Hepatocyte (in vitro differentiated cells): Measurements from ENCODE around the gene HPS4. TPM values are rescaled to one million over a fixed set of nuclear protein-coding genes. Genes with fewer than 3 reads are reported as not detected.

Experiments
- DNase-seq: peaks from one replicate; pipeline ENCODE4 v3.0.0-alpha.2; 2016; ENCODE audit warnings: low spot score
- H2AFZ ChIP-seq: fragments of 200-600 bp; sonication (generic); 2 replicates; pipeline ENCODE4 v1.6.0; 2016; ENCODE audit warnings: antibody characterized with exemption, mild to moderate bottlenecking
- H3K27ac ChIP-seq: fragments of 200-600 bp; sonication (generic); 2 replicates; pipeline ENCODE4 v1.5.1; 2016; ENCODE audit warnings: mild to moderate bottlenecking
- H3K27me3 ChIP-seq: fragments of 200-600 bp; sonication (generic); 2 replicates; pipeline ENCODE4 v1.6.1; 2016
- H3K36me3 ChIP-seq: fragments of 200-600 bp; sonication (generic); replicated peaks from 2 replicates; pipeline ENCODE4 v1.5.1; 2016; ENCODE audit warnings: low read depth; ENCODE audit not compliant: insufficient read depth
- H3K4me1 ChIP-seq: fragments of 200-600 bp; sonication (generic); 2 replicates; pipeline ENCODE4 v1.5.1; 2016; ENCODE audit warnings: mild to moderate bottlenecking, moderate library complexity; ENCODE audit not compliant: insufficient read depth
- H3K4me2 ChIP-seq: fragments of 200-600 bp; sonication (generic); 2 replicates; pipeline ENCODE4 v1.6.0; 2016
- H3K4me3 ChIP-seq: fragments of 200-600 bp; sonication (generic); 2 replicates; pipeline ENCODE4 v1.5.1; 2016; ENCODE audit warnings: mild to moderate bottlenecking
- H3K79me2 ChIP-seq: fragments of 200-600 bp; sonication (generic); 2 replicates; pipeline ENCODE4 v1.6.0; 2017; ENCODE audit warnings: mild to moderate bottlenecking
- H3K9me2 ChIP-seq: fragments of 200-600 bp; sonication (generic); replicated peaks from 2 replicates; pipeline ENCODE4 v1.6.0; 2017; ENCODE audit warnings: mild to moderate bottlenecking; ENCODE audit not compliant: insufficient read depth
- H3K9me3 ChIP-seq: fragments of 200-600 bp; sonication (generic); 2 replicates; pipeline ENCODE4 v1.5.1; 2016; ENCODE audit warnings: low read depth, mild to moderate bottlenecking
- H4K20me1 ChIP-seq: fragments of 200-600 bp; sonication (generic); 2 replicates; pipeline ENCODE4 v1.6.0; 2016; ENCODE audit warnings: mild to moderate bottlenecking; ENCODE audit not compliant: insufficient read depth, poor library complexity, severe bottlenecking
- CTCF ChIP-seq: fragments of 200-600 bp; sonication (generic); IDR thresholded peaks from 2 replicates; pipeline ENCODE4 v1.5.1; 2016; ENCODE audit warnings: antibody characterized with exemption, mild to moderate bottlenecking; ENCODE audit not compliant: poor library complexity
- EZH2 ChIP-seq: fragments of 200-600 bp; sonication (generic); IDR thresholded peaks from 2 replicates; pipeline ENCODE4 v1.6.1; 2016; ENCODE audit warnings: antibody characterized with exemption, mild to moderate bottlenecking, borderline replicate concordance
- EZH2phosphoT487 ChIP-seq: fragments of 200-600 bp; sonication (generic); IDR thresholded peaks from one replicate; pipeline ENCODE4 v1.6.1; 2018; ENCODE audit warnings: antibody characterized with exemption, mild to moderate bottlenecking, low read depth, moderate library complexity; ENCODE audit not compliant: unreplicated experiment, severe bottlenecking
- WGBS: methylation state at CpG from one replicate; pipeline ENCODE4 v1.1.6; 2016; ENCODE audit warnings: low lambda C conversion rate; ENCODE audit errors: missing lambda C conversion rate; 5-methylcytosine and 5-hydroxymethylcytosine counted together
- polyA plus RNA-seq: library from polyadenylated mRNA; unstranded; fragments of >200 nt; fragmentation: Nextera tagmentation; extraction: Ambion mirVana; gene quantifications from 2 replicates; pipeline ENCODE4 v1.2.1, GENCODE V29; 2016
- total RNA-seq: library from RNA; depleted of rRNA; stranded (reverse); fragments of >200 nt; gene quantifications from 2 replicates; pipeline ENCODE4 v1.2.3, GENCODE V29; 2014

HPS4 gene
- total and polyA plus RNA-seq, 2 experiments from 2014 or later: 20.2 to 36.7 TPM

DNA sequence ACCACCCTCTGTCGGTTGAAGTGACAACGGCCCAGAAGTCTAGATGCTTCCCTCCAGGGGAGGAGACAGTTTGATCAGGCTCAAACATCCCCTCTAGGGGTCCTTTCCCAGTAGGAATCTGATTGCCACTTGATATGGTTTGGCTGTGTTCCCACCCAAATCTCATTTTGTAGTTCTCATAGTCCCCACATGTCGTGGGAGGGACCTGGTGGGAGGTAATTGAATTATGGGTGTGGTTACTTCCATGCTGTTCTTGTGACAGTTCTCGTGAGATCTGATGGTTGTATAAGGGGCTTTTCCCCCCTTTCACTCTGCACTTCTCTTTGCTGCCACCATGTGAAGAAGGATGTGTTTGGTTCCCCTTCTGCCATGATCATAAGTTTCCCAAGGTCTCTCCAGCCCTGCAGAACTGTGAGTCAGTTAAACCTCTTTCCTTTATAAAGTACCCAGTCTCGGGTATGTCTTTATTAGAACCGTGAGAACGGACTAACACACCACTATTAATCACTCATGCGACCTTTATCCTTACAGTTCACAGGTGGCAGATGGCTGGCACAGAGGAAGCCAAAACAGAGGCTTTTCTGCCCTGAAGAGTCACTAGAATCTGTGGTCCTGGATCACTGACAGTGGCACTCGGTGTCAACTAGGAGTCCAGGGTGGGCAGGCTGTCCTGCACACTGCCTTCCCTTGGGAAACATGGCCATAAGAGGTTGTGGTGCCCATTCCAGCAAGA is 33.0 kb downstream of the HPS4 start:
- Histone ChIP-seq H3K27ac (no peak overlapping the region), H3K36me3 (no peaks in the 10 kb centered on the region), H3K79me2 (no peaks in the 10 kb centered on the region), H3K9me2 (no peaks in the 10 kb centered on the region), H3K4me2 (no peak overlapping the region), H2AFZ (no peak overlapping the region), H3K4me3 (no peak overlapping the region), H3K27me3 (no peaks in the 10 kb centered on the region), H3K9me3 (no peaks in the 10 kb centered on the region), H3K4me1 (no peaks in the 10 kb centered on the region), H4K20me1 (no peaks in the 10 kb centered on the region)
- 93% methylated on average over 9 of the region's 9 CpGs for WGBS
- DNase-seq: no peak
- TF ChIP-seq EZH2phosphoT487: no peak
- TF ChIP-seq EZH2: no peak
- no peak for TF ChIP-seq CTCF

GRCh38 chr22:26448941-26449340 is 34.6 kb downstream of the HPS4 start:
- no peak overlapping the region for H3K4me3 ChIP-seq
- no peak for DNase-seq
- no peaks in the 10 kb centered on the region for H3K27me3 ChIP-seq
- no peaks in the 10 kb centered on the region for H3K36me3 ChIP-seq
- H3K9me2 ChIP-seq: no peaks in the 10 kb centered on the region
- H3K4me1 ChIP-seq: no peaks in the 10 kb centered on the region
- WGBS: 86% methylated on average over 6 of the region's 6 CpGs
- H3K4me2 ChIP-seq: no peak overlapping the region
- TF ChIP-seq CTCF (no peak), EZH2phosphoT487 (no peak), EZH2 (no peak)
- no peaks in the 10 kb centered on the region for H4K20me1 ChIP-seq
- H3K9me3 ChIP-seq: no peaks in the 10 kb centered on the region
- no peaks in the 10 kb centered on the region for H3K79me2 ChIP-seq
- H2AFZ ChIP-seq: no peak overlapping the region
- H3K27ac ChIP-seq: no peak overlapping the region

- no peaks in the 10 kb centered on the region for H3K9me2 ChIP-seq
- H2AFZ ChIP-seq: no peak overlapping the region
- no peaks in the 10 kb centered on the region for H3K4me1 ChIP-seq
- H4K20me1 ChIP-seq: no peaks in the 10 kb centered on the region
- no peaks in the 10 kb centered on the region for H3K79me2 ChIP-seq
- no peaks in the 10 kb centered on the region for H3K27me3 ChIP-seq
- WGBS: 89% methylated on average over 5 of the region's 5 CpGs
- no peak overlapping the region for H3K4me2 ChIP-seq
- DNase-seq: no peak
- no peak overlapping the region for H3K4me3 ChIP-seq
- no peak for TF ChIP-seq CTCF
- no peak for TF ChIP-seq EZH2phosphoT487
- no peak for TF ChIP-seq EZH2
- no peaks in the 10 kb centered on the region for H3K9me3 ChIP-seq
- H3K27ac ChIP-seq: no peak overlapping the region
- H3K36me3 ChIP-seq: no peaks in the 10 kb centered on the region
Observed at GRCh38 chr22:26448334-26448733, 35.2 kb downstream of the HPS4 start.
